ENCODE measurements around the gene BTBD2.

DNA sequence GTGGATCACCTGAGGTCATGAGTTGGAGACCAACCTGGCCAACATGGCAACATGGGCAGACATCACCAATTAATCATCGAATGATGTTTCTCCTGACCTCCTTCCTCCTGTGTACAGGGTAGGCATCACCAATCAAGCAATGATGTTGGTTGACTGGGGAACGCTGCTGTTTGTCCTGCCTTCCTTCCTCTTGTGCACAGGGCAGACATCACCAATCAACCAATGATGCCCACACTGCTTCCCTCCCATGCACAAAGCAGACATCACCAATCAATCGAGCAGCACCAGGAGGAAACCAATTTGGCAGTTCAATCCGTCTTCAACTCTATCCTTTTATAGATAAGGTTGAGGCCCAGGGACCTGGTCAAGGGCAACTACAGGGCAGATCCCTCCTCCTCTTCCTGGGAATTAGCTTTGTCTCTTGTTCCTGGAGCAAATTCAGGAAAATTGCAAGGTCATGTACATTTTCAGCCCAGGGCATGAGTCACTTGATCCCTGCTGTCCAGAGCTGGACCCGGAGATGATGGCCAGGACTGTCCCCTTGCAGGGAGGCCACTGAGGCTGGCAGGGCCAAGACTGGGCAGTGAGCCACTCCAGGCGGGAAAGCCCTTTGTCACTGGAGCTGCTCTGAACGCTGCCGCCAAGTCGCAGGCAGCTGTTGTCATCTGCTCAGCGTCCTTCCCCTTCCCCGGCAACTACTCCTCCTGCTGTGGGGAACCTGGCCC lies 79.9 kb downstream of the BTBD2 start:
- TF ChIP-seq, protein P1, sequence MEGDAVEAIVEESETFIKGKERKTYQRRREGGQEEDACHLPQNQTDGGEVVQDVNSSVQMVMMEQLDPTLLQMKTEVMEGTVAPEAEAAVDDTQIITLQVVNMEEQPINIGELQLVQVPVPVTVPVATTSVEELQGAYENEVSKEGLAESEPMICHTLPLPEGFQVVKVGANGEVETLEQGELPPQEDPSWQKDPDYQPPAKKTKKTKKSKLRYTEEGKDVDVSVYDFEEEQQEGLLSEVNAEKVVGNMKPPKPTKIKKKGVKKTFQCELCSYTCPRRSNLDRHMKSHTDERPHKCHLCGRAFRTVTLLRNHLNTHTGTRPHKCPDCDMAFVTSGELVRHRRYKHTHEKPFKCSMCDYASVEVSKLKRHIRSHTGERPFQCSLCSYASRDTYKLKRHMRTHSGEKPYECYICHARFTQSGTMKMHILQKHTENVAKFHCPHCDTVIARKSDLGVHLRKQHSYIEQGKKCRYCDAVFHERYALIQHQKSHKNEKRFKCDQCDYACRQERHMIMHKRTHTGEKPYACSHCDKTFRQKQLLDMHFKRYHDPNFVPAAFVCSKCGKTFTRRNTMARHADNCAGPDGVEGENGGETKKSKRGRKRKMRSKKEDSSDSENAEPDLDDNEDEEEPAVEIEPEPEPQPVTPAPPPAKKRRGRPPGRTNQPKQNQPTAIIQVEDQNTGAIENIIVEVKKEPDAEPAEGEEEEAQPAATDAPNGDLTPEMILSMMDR (IDR thresholded peaks at IDR 0.05): no peak
- no peak for TF ChIP-seq POLR2A (IDR thresholded peaks at IDR 0.05)
